Psoas muscle (tissue), 8 donors: ENCODE measurements around the gene CCT6A. TPM values are rescaled to one million over a fixed set of nuclear protein-coding genes. Genes with fewer than 3 reads are reported as not detected.
"Not testable (repeated sequence)": the region's sequence is repeated elsewhere in the genome, so short reads cannot be mapped to it uniquely, and the experiment has no call there.

Source experiments
- ATAC-seq, 4 donors: fragments of 200-7000 bp; cut with Tn5 transposase; one replicate each; pipeline ENCODE4 v1.9.1; 2020; ENCODE audit warnings: moderate library complexity in 3 of 4, mild to moderate bottlenecking in 2 of 4
- DNase-seq, 2 donors: peaks; one replicate each; pipeline ENCODE4 v3.0.0-alpha.2; 2020
- H3K27ac ChIP-seq: fragments of 200-600 bp; one replicate; pipeline ENCODE4 v1.8.0; 2022
- H3K27me3 ChIP-seq, 3 donors: fragments of 200-600 bp in 1 of 3; one replicate each; pipeline versions ENCODE4 v1.6.1 to v1.8.0; 2013 to 2022; ENCODE audit warnings: low read length in 2 of 3, mild to moderate bottlenecking in 2 of 3, moderate library complexity in 1 of 3; ENCODE audit not compliant: insufficient read depth in 3 of 3
- H3K36me3 ChIP-seq, 2 donors: fragments of 200-600 bp in 1 of 2; one replicate each; pipeline versions ENCODE4 v1.6.1 to v1.8.0; 2013 to 2022; ENCODE audit warnings: low read depth in 1 of 2, mild to moderate bottlenecking in 1 of 2, moderate library complexity in 1 of 2; ENCODE audit not compliant: insufficient read depth in 1 of 2
- H3K4me1 ChIP-seq: fragments of 200-600 bp; one replicate; pipeline ENCODE4 v1.8.0; 2022
- H3K4me3 ChIP-seq: fragments of 200-600 bp; one replicate; pipeline ENCODE4 v1.8.0; 2022; ENCODE audit warnings: mild to moderate bottlenecking
- H3K9me3 ChIP-seq: fragments of 200-600 bp; one replicate; pipeline ENCODE4 v1.8.0; 2022
- WGBS, 3 donors: extraction: QIAGEN DNeasy Blood & Tissue Kit; methylation state at CpG; one replicate each; pipeline versions ENCODE4 v1.1.6 to v1.1.7; 2013; 5-methylcytosine and 5-hydroxymethylcytosine counted together
- intact Hi-C, 2 donors: fragments of 100-400 bp; cut with DNase I; formaldehyde crosslinking; loops; one replicate each; pipeline versions ENCODE4 v1.11.0 to v1.14.2; 2022
- polyA plus RNA-seq, 3 donors: library from polyadenylated mRNA; stranded (reverse); fragments of 200-250 nt; gene quantifications; one replicate each; pipeline ENCODE4 v1.2.3, GENCODE V29; 2013
- total RNA-seq, 4 donors: library from RNA; stranded (reverse); fragmentation: NEBNext Ultra II Directional in 2 of 4; extraction: Animal tissue kit (Norgen Biotek cat#: 25700) in 2 of 4; gene quantifications; one replicate each; pipeline versions ENCODE4 v1.2.1 to v1.2.4, GENCODE V29; 2021 to 2023
- TF ChIP-seq, protein P1 (sequence below): fragments of 200-600 bp; IDR thresholded peaks from one replicate; pipeline ENCODE4 v1.8.0; 2022; ENCODE audit warnings: antibody characterized with exemption
- donor health status: healthy with polysubstance abuse.
- donor health status: DM: no; HTN: no; CAD: no; lungs with moderate emphysema.
- donor health status: Bipolar disorder and iron deficiency.
- donor health status: healthy.
- donor health status: DM: yes; HTN: yes; CAD: no.
- donor health status: DM: no; HTN: no; CAD: no.
- donor health status: DM: no; HTN: no; CAD: no.
- donor health status: DM: yes; HTN: yes; CAD: no.

CCT6A gene
- total and polyA plus RNA-seq, 7 donors = 96.5 to 259 (median 135) TPM

DNA sequence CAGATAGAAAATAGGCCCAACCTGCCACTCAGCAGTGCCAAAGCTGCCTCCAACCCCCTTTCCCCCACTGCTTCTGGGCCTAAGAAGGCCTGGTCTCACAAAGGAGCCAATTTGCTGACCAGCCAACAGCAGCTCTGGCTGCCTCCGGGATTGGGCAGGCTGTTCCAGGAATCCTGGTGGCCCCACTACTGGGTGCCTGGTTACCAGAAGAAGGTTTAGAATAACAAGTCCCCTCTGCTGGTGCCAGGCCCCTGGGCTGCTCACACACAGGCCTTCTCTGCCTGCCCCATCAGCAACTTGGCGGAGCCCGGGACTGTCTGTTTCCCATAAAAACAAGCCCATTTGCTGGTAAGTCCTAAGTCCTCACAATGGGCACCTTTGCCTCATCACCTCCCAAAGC, 40.0 kb downstream of the CCT6A start:
- Histone ChIP-seq H3K27me3 (no peaks in the 10 kb centered on the region), H3K36me3 (peaks cover 0 to 27% of the 10 kb centered on the region in 2 donors), H3K4me3 (peak overlapping the region; percentile 67), H3K27ac (peak overlapping the region; percentile 86), H3K4me1 (peaks cover 33% of the 10 kb centered on the region), H3K9me3 (no peaks in the 10 kb centered on the region)
- intact Hi-C loops = no loop called here
- peak; percentile 74 to 86 for DNase-seq
- ATAC-seq = peak; percentile 82 to 85 (median 82)
- TF ChIP-seq, protein P1, sequence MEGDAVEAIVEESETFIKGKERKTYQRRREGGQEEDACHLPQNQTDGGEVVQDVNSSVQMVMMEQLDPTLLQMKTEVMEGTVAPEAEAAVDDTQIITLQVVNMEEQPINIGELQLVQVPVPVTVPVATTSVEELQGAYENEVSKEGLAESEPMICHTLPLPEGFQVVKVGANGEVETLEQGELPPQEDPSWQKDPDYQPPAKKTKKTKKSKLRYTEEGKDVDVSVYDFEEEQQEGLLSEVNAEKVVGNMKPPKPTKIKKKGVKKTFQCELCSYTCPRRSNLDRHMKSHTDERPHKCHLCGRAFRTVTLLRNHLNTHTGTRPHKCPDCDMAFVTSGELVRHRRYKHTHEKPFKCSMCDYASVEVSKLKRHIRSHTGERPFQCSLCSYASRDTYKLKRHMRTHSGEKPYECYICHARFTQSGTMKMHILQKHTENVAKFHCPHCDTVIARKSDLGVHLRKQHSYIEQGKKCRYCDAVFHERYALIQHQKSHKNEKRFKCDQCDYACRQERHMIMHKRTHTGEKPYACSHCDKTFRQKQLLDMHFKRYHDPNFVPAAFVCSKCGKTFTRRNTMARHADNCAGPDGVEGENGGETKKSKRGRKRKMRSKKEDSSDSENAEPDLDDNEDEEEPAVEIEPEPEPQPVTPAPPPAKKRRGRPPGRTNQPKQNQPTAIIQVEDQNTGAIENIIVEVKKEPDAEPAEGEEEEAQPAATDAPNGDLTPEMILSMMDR = no peak
- WGBS, 3 donors = 27 to 41% (median 33%) methylated on average over 3 of the region's 3 CpGs

DNA sequence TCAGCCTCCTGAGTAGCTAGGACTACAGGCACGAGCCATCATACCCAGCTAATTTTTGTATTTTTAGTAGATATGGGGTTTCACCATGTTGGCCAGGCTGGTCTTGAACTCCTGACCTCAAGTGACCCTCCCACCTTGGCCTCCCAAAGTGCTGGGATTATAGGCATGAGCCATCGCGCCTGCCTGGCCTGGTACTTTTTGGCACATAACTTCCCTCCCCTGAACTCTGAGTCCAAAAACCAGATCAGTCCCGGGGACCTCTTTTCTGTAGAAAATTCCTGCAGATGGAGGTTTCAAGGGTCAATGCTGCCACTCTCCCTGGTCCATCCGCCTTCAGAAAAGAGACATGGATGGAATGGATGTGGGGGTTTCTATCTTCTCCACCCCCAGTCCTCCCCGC, 40.8 kb downstream of the CCT6A start:
- WGBS, 3 donors = 11 to 16% (median 16%) methylated on average over 6 of the region's 6 CpGs
- not testable (repeated sequence) for DNase-seq, H3K9me3 ChIP-seq, H3K27me3 ChIP-seq
- peak overlapping the region; percentile 67 for H3K4me3 ChIP-seq
- intact Hi-C loops = loop anchor here in 1 of 2 donors (2.0 kb wide), 1 partner anchor 14 kb away; no protein-coding TSS in a partner anchor
- peak overlapping the region; percentile 86 for H3K27ac ChIP-seq
- H3K36me3 ChIP-seq = peaks cover 0 to 19% of the 10 kb centered on the region in 2 donors
- H3K4me1 ChIP-seq = peaks cover 33% of the 10 kb centered on the region
- peak in 3 of 4 donors; percentile 27 to 48 (median 30) for ATAC-seq

DNA sequence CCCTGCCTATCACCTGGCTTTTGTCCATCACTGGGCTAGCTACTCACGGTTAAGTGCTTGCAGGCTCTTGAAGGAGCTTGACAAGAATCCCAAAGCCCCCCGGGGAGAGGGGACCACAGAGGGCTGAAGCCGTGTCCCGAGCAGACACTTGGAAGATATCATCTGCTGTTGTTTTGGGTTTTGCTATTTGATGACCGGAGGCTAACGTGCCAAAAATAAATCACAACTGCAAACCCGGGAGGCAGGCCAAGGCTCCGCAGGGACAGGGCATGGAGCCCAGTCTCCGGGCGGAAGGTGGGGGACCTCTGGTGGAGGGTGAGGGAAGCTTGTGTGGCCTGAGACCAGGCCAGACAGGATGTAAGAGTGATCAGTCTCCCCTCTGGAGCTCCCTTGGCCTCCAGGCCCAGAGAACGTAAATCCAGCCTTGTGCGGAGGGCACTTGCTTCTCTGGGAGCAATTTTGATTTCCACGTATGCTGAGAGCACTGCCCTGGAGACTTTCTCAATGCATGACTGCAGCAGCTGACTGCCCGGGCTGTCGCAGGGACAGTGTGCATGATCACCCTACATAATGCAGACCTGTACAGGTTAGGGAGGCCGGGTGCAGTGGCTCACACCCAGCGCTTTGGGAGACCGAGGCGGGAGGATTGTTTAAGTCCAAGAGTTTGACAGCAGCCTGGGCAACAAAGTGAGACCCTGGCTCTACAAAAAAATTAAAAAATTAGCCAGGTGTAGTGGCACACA, 41.4 kb downstream of the CCT6A start, which contains the start of gene PHKG1:
TSS of gene PHKG1 (minus strand) at position 164 of the 743 bp plus-strand sequence. CDS start 4,011 bp downstream, outside the sequence.
- no peaks in the 10 kb centered on the region for H3K9me3 ChIP-seq
- 11 to 20% (median 13%) methylated on average over 19 of the region's 19 CpGs for WGBS, 3 donors
- TF ChIP-seq, protein P1 = peak; percentile 75
- peaks cover 33% of the 10 kb centered on the region for H3K4me1 ChIP-seq
- ATAC-seq (peak; percentile 89 to 91 (median 90)), DNase-seq (peak; percentile 87 to 93)
- intact Hi-C loops = loop anchor here in 1 of 2 donors (2.0 kb wide), 1 partner anchor 14 kb away; no protein-coding TSS in a partner anchor
- peak within 1 kb of the TSS; percentile 86 for H3K27ac ChIP-seq
- H3K36me3 ChIP-seq = peaks cover 0 to 13% of the 10 kb centered on the region in 2 donors
- H3K27me3 ChIP-seq = no peaks in the 10 kb centered on the region
- peak within 1 kb of the TSS; percentile 67 for H3K4me3 ChIP-seq

DNA sequence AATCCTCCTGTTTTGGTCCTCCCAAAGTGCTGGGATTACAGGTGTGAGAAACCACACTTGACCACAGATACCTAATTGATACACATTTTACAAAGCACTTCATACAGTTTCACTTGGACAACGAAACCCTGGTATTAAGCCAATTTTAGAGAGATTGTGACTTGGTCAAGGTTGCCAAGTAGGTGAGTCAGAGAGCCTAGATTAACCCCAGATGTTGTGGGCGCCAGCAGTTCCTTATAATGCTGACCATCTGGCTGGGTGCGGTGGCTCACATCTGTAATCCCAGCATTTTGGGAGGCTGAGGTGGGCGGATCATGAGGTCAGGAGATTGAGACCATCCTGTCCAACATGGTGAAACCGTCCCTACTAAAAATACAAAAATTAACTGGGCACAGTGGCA, 46.1 kb downstream of the CCT6A start:
- DNase-seq = peak in 1 of 2 donors; percentile 56
- ATAC-seq = peak in 3 of 4 donors; percentile 33 to 58 (median 50)
- TF ChIP-seq, protein P1 = no peak
- Histone ChIP-seq H3K4me1 (peaks cover 9% of the 10 kb centered on the region), H3K4me3 (no peak overlapping the region), H3K9me3 (no peaks in the 10 kb centered on the region), H3K27me3 (no peaks in the 10 kb centered on the region), H3K36me3 (peaks cover 19 to 44% of the 10 kb centered on the region in 2 donors), H3K27ac (peak overlapping the region; percentile 54)
- intact Hi-C loops = no loop called here
- WGBS, 3 donors = 31 to 42% (median 32%) methylated on average over 5 of the region's 5 CpGs

DNA sequence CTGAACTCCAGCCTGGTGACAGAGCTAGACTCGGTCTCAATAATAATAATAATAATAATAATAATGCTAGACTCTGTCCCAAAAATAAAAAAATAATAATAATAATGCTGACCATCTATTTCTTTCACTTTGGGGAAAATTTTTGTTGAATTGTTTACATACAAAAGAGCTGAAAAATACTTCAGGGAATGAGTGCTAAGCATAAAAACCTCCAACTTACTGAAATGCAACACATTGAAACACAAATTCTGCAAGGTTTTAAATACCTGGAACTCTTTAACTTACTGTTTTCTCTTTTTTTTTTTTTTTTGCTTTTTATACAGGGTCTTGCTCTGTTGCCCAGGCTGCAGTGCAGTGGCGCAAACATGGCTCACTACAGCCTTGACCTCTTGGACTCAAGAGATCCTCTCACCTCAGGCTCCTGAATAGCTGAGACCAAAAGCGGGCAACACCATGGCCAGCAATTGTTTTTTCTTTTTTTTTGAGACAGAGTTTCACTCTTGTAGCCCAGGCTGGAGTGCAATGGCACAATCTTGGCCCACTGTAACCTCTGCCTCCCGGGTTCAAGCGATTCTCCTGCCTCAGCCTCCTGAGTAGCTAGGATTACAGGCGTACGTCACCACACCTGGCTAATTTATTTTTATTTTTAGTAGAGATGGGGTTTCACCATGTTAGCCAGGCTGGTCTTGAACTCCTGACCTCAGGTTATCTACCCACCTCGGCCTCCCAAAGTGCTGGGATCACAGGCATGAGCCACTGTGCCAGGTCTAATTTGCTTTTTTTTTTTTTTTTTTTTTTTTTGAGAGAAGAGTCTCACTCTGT, 46.8 kb downstream of the CCT6A start:
- Histone ChIP-seq H3K27ac (peak overlapping the region; percentile 54), H3K36me3 (peaks cover 19 to 51% of the 10 kb centered on the region in 2 donors)
- intact Hi-C loops, H3K27me3 ChIP-seq, H3K9me3 ChIP-seq, H3K4me1 ChIP-seq, DNase-seq, ATAC-seq, H3K4me3 ChIP-seq: not testable (repeated sequence)
- WGBS, 3 donors = 63 to 80% (median 67%) methylated on average over 8 of the region's 8 CpGs
